Lung (tissue), 12 donors: ENCODE measurements around the gene BCAP31. TPM values are rescaled to one million over a fixed set of nuclear protein-coding genes. Genes with fewer than 3 reads are reported as not detected.
A peak's percentile ranks its signal among the peaks of the same experiment; 100 is the strongest.

Experiments used
- ATAC-seq: fragments of 200-7000 bp; cut with Tn5 transposase; one replicate; pipeline ENCODE4 v1.9.1; 2020; ENCODE audit warnings: moderate number of reproducible peaks; ENCODE audit not compliant: insufficient read depth, low FRiP score
- DNase-seq, 3 donors: peaks; one replicate each; pipeline ENCODE4 v3.0.0-alpha.2; 2013 to 2017
- H3K27ac ChIP-seq, 2 donors: one replicate each; pipeline ENCODE4 v1.5.1; 2013; ENCODE audit warnings: mild to moderate bottlenecking in 2 of 2, moderate library complexity in 2 of 2, control low read depth in 1 of 2, inconsistent platforms in 1 of 2, low read depth in 1 of 2, low read length in 1 of 2
- H3K27me3 ChIP-seq, 3 donors: one replicate each; pipeline ENCODE4 v1.5.1; 2013; ENCODE audit warnings: low read length in 2 of 3; ENCODE audit not compliant: control insufficient read depth in 3 of 3, insufficient read depth in 3 of 3
- H3K36me3 ChIP-seq, 4 donors: one replicate each; pipeline ENCODE4 v1.5.1; 2013; ENCODE audit warnings: low read length in 4 of 4, mild to moderate bottlenecking in 1 of 4, moderate library complexity in 1 of 4; ENCODE audit not compliant: control insufficient read depth in 4 of 4, insufficient read depth in 4 of 4
- H3K4me1 ChIP-seq, 5 donors: one replicate each; pipeline ENCODE4 v1.5.1; 2013; ENCODE audit warnings: low read length in 5 of 5, mild to moderate bottlenecking in 2 of 5, moderate library complexity in 1 of 5; ENCODE audit not compliant: control insufficient read depth in 5 of 5, insufficient read depth in 5 of 5
- H3K4me3 ChIP-seq: one replicate; pipeline ENCODE4 v1.5.1; 2013; ENCODE audit warnings: mild to moderate bottlenecking, control low read depth, moderate library complexity
- H3K9ac ChIP-seq, 2 donors: one replicate each; pipeline ENCODE4 v1.5.1; 2013; ENCODE audit warnings: low read length in 2 of 2, control low read depth in 1 of 2; ENCODE audit not compliant: insufficient read depth in 1 of 2
- H3K9me3 ChIP-seq, 4 donors: one replicate each; pipeline ENCODE4 v1.5.1; 2013; ENCODE audit warnings: low read length in 3 of 4, mild to moderate bottlenecking in 1 of 4, moderate library complexity in 1 of 4; ENCODE audit not compliant: control insufficient read depth in 4 of 4, insufficient read depth in 3 of 4
- CTCF ChIP-seq: IDR thresholded peaks from 2 replicates; pipeline ENCODE4 v1.5.1; 2012; ENCODE audit warnings: mild to moderate bottlenecking; ENCODE audit errors: control extremely low read depth, extremely low read depth
- WGBS, 2 donors: extraction: QIAGEN DNeasy Blood & Tissue Kit; methylation state at CpG; one replicate each; pipeline ENCODE4 v1.1.7; 2013; 5-methylcytosine and 5-hydroxymethylcytosine counted together
- polyA plus RNA-seq, 2 donors: library from polyadenylated mRNA; stranded (reverse); fragments of 200-250 nt; gene quantifications; one replicate each; pipeline ENCODE4 v1.2.1, GENCODE V29; 2013
- total RNA-seq, 2 donors: library from RNA; depleted of rRNA in 1 of 2; stranded (reverse); fragments of >200 nt in 1 of 2; gene quantifications; one replicate each; pipeline ENCODE4 v1.2.1, GENCODE V29; 2014 to 2021
- donor health status: control.
- donor health status: control.
- donor health status: Bipolar disorder and iron deficiency.
- donor health status: healthy.
- donor health status: DM: yes; HTN: yes; CAD: no.

The BCAP31 gene
- total and polyA plus RNA-seq, 4 donors, result 76.8 to 283 (median 206) TPM

- H3K36me3 ChIP-seq, result no peaks in the 10 kb centered on the region
Observed at GRCh38 chrX:153659268-153659667, 64.9 kb downstream of the BCAP31 start.

GRCh38 chrX:153657161-153657560 lies 67.0 kb downstream of the BCAP31 start:
- Histone ChIP-seq H3K4me3 (no peak overlapping the region), H3K27ac (no peak overlapping the region), H3K4me1 (no peaks in the 10 kb centered on the region), H3K9me3 (peaks cover 0 to 15% (median 6%) of the 10 kb centered on the region in 4 donors), H3K9ac (no peak overlapping the region), H3K27me3 (peaks cover 0 to 18% (median 10%) of the 10 kb centered on the region in 3 donors), H3K36me3 (no peaks in the 10 kb centered on the region)
- ATAC-seq (no peak), DNase-seq (no peak)
- no peak for TF ChIP-seq CTCF
- WGBS, 2 donors, result 87 to 88% methylated on average over 9 of the region's 9 CpGs

More at GRCh38 chrX:153659268-153659667, 64.9 kb downstream of the BCAP31 start:
- peaks cover 0 to 13% (median 3%) of the 10 kb centered on the region in 4 donors for H3K9me3 ChIP-seq
- no peak for DNase-seq
- H3K4me1 ChIP-seq, result no peaks in the 10 kb centered on the region
- H3K4me3 ChIP-seq, result no peak overlapping the region
- no peak overlapping the region for H3K27ac ChIP-seq
- TF ChIP-seq CTCF, result no peak
- ATAC-seq, result no peak
- H3K27me3 ChIP-seq, result peaks cover 0 to 21% (median 15%) of the 10 kb centered on the region in 3 donors
- H3K9ac ChIP-seq, result no peak overlapping the region
- 85 to 97% methylated on average over 3 of the region's 3 CpGs for WGBS, 2 donors

GRCh38 chrX:153653556-153653955 lies 70.6 kb downstream of the BCAP31 start:
- no peak for TF ChIP-seq CTCF
- Histone ChIP-seq H3K9ac (no peak overlapping the region), H3K4me1 (no peaks in the 10 kb centered on the region), H3K27ac (no peak overlapping the region), H3K27me3 (peaks cover 0 to 4% (median 3%) of the 10 kb centered on the region in 3 donors), H3K9me3 (peaks cover 0 to 18% (median 6%) of the 10 kb centered on the region in 4 donors), H3K36me3 (no peaks in the 10 kb centered on the region), H3K4me3 (no peak overlapping the region)
- DNase-seq, result no peak
- no peak for ATAC-seq
- 86 to 100% methylated on average over 2 of the region's 2 CpGs for WGBS, 2 donors

- no peak overlapping the region for H3K27ac ChIP-seq
- H3K9me3 ChIP-seq, result peaks cover 0 to 21% (median 6%) of the 10 kb centered on the region in 4 donors
- ATAC-seq, result no peak
- no peak for TF ChIP-seq CTCF
- no peak overlapping the region for H3K9ac ChIP-seq
- H3K36me3 ChIP-seq, result no peaks in the 10 kb centered on the region
- no peak overlapping the region for H3K4me3 ChIP-seq
- peaks cover 6 to 13% (median 9%) of the 10 kb centered on the region in 3 donors for H3K27me3 ChIP-seq
- peak in 1 of 3 donors; percentile 10 for DNase-seq
- 81 to 85% methylated on average over 9 of the region's 9 CpGs for WGBS, 2 donors
- H3K4me1 ChIP-seq, result peaks cover 0 to 1% (median 0%) of the 10 kb centered on the region in 5 donors
Observed at GRCh38 chrX:153651540-153652079, 72.6 kb downstream of the BCAP31 start.
